NK-92 treated with Interleukin-12 subunit alpha and Interleukin-12 subunit beta, amount 100 ng/mL, for 24 hours (cell line): ENCODE data around the gene ZFP57.

ENCODE experiments used
- DNase-seq: peaks from one replicate; lab custom pipeline; 2025; lab: John Stamatoyannopoulos, UW

The ZFP57 gene

GRCh38 chr6:29625337-29625930, 55.5 kb downstream of the ZFP57 start:
- DNase-seq: no peak

GRCh38 chr6:29624520-29624961, 56.4 kb downstream of the ZFP57 start:
- DNase-seq: no peak
